ENCODE measurements around the gene POLR1F. TPM values are rescaled to one million over a fixed set of nuclear protein-coding genes. Genes with fewer than 3 reads are reported as not detected.

POLR1F gene
- total and polyA plus RNA-seq, 9 of the 15 experiments (the other 6 are each of a cell fraction or from before 2014, with no cell fraction given), result 17.5 to 95.3 (median 32.7) TPM

DNA sequence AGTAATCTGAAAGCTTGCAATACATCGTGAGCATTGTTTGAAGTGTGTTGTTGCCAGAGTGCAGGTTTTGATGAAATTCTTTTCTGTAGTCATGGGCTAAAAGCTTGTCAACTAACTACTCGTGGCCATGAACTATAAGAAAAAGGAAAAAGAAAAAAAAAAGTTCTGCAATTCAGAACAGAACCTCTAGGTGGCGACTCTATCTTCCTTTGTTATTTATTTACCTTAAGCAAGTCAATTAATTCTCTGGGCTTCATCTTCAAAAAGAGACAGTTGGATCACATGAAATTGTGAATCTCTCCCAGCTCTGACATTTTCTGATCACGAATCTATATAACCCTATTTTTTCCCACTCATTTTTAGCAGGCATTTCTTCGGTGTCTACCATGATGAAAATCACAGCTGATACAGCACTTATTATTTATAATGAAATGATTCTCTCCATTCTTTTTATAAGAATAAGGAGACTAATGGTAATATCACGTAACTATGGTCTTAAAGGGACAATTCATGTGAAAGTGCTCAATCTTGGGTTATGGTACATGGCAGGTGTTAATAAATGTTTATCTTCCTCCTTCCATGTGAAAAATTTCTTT is 45.8 kb upstream of the POLR1F start (continued):
- TF ChIP-seq, protein P1, sequence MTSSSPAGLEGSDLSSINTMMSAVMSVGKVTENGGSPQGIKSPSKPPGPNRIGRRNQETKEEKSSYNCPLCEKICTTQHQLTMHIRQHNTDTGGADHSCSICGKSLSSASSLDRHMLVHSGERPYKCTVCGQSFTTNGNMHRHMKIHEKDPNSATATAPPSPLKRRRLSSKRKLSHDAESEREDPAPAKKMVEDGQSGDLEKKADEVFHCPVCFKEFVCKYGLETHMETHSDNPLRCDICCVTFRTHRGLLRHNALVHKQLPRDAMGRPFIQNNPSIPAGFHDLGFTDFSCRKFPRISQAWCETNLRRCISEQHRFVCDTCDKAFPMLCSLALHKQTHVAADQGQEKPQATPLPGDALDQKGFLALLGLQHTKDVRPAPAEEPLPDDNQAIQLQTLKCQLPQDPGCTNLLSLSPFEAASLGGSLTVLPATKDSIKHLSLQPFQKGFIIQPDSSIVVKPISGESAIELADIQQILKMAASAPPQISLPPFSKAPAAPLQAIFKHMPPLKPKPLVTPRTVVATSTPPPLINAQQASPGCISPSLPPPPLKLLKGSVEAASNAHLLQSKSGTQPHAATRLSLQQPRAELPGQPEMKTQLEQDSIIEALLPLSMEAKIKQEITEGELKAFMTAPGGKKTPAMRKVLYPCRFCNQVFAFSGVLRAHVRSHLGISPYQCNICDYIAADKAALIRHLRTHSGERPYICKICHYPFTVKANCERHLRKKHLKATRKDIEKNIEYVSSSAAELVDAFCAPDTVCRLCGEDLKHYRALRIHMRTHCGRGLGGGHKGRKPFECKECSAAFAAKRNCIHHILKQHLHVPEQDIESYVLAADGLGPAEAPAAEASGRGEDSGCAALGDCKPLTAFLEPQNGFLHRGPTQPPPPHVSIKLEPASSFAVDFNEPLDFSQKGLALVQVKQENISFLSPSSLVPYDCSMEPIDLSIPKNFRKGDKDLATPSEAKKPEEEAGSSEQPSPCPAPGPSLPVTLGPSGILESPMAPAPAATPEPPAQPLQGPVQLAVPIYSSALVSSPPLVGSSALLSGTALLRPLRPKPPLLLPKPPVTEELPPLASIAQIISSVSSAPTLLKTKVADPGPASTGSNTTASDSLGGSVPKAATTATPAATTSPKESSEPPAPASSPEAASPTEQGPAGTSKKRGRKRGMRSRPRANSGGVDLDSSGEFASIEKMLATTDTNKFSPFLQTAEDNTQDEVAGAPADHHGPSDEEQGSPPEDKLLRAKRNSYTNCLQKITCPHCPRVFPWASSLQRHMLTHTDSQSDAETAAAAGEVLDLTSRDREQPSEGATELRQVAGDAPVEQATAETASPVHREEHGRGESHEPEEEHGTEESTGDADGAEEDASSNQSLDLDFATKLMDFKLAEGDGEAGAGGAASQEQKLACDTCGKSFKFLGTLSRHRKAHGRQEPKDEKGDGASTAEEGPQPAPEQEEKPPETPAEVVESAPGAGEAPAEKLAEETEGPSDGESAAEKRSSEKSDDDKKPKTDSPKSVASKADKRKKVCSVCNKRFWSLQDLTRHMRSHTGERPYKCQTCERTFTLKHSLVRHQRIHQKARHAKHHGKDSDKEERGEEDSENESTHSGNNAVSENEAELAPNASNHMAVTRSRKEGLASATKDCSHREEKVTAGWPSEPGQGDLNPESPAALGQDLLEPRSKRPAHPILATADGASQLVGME (CRISPR knock-in tag; IDR thresholded peaks at IDR 0.05), result no peak

DNA sequence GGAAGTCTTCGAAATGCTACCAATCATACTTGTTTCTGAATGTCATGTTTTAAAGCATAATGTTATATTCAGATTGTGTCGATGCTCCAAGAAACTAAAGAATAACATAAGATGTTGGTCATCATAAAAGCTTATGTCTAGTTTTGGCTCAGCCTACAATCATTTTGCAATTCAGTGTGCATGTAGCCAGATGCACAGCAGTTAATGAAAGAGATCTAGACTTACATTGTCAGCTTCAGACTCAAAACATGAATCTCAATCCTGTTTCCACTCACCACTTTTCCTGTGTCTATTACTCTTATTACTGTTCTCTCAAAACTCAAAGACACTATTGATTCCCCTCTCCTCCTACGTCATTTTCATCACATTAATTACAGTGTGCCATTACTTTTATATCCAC is 43.2 kb upstream of the POLR1F start:
- FAIRE-seq (no peak), ATAC-seq (no peak), DNase-seq (ENCODE audit: extremely low read depth in 1 of 4, low spot score in 3 of 4) (no peak)
- intact Hi-C loops (cut with micrococcal nuclease), result loop anchor here (5.0 kb wide), 1 partner anchor 420 kb away; no protein-coding TSS in a partner anchor
- Histone ChIP-seq H2AFZ (ENCODE audit: low read depth, low read length) (no peak overlapping the region), H3K27ac (ENCODE audit: extremely low read depth, low read depth, low read length) (no peak overlapping the region), H4K20me1 (replicated peaks; ENCODE audit: control insufficient read depth, insufficient read depth, low read length) (no peaks in the 10 kb centered on the region), H3K9me3 (replicated peaks; ENCODE audit: control insufficient read depth, insufficient read depth, low read depth, low read length) (no peaks in the 10 kb centered on the region), H3K9me1 (ENCODE audit: control insufficient read depth, insufficient read depth, low read length) (no peaks in the 10 kb centered on the region), H3K27me3 (ENCODE audit: control insufficient read depth in 2 of 2, insufficient read depth in 2 of 2, low read length in 2 of 2) (no peaks in the 10 kb centered on the region), H3K9ac (ENCODE audit: insufficient read depth in 1 of 2, low read depth in 2 of 2, low read length in 2 of 2) (no peak overlapping the region), H3K36me3 (ENCODE audit: control insufficient read depth, insufficient read depth, low read length) (no peaks in the 10 kb centered on the region), H3K79me2 (ENCODE audit: control insufficient read depth, insufficient read depth, low read length) (no peaks in the 10 kb centered on the region), H3K4me3 (no peak overlapping the region), H3K4me1 (replicated peaks in 1 of 2; ENCODE audit: control insufficient read depth in 2 of 2, insufficient read depth in 2 of 2, low read length in 2 of 2) (no peaks in the 10 kb centered on the region), H3K4me2 (ENCODE audit: insufficient read depth, low read length) (no peak overlapping the region)
- WGBS (ENCODE audit: insufficient coverage, low coverage, missing lambda C conversion rate), result 2% methylated on average over 3 of the region's 3 CpGs
- POLR2A ChIA-PET, result no interaction called here
- in situ Hi-C loops (cut with MboI), result loop anchor here (25.0 kb wide), 2 partner anchors 410 to 585 kb away; partner anchors contain the start of gene ITGB8
- CTCF ChIA-PET (ENCODE audit: low intra/inter-chr PET ratio), result no interaction called here
- TF ChIP-seq MBD2 (IDR thresholded peaks at IDR 0.05; ENCODE audit: borderline replicate concordance, low read depth), result no peak
- TF ChIP-seq, protein P2, sequence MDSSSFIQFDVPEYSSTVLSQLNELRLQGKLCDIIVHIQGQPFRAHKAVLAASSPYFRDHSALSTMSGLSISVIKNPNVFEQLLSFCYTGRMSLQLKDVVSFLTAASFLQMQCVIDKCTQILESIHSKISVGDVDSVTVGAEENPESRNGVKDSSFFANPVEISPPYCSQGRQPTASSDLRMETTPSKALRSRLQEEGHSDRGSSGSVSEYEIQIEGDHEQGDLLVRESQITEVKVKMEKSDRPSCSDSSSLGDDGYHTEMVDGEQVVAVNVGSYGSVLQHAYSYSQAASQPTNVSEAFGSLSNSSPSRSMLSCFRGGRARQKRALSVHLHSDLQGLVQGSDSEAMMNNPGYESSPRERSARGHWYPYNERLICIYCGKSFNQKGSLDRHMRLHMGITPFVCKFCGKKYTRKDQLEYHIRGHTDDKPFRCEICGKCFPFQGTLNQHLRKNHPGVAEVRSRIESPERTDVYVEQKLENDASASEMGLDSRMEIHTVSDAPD (CRISPR knock-in tag; IDR thresholded peaks at IDR 0.05), result no peak
- BruUV-seq (replicated peaks), result no TSS peak

Data from K562 (cell line).